Activated CD4-positive, alpha-beta T cell treated with anti-CD3 and anti-CD28 coated beads for 48 hours (primary cell): ENCODE results near the gene KCNIP1.

Experiments used
- DNase-seq: peaks from one replicate; pipeline ENCODE4 v3.0.0-alpha.2; 2020

KCNIP1 gene

GRCh38 chr5:170603578-170604565, 100.1 kb downstream of the KCNIP1 start:
- peak; percentile 78 for DNase-seq

GRCh38 chr5:170606941-170607340, 103.1 kb downstream of the KCNIP1 start:
- no peak for DNase-seq

- no peak for DNase-seq
Measured at GRCh38 chr5:170611449-170612090, 107.8 kb downstream of the KCNIP1 start.

GRCh38 chr5:170612256-170612678, 108.4 kb downstream of the KCNIP1 start:
- no peak for DNase-seq

GRCh38 chr5:170614065-170614490, 110.3 kb downstream of the KCNIP1 start:
- DNase-seq, result no peak

GRCh38 chr5:170614720-170615119, 110.9 kb downstream of the KCNIP1 start:
- peak; percentile 46 for DNase-seq

GRCh38 chr5:170617533-170618490, 114.0 kb downstream of the KCNIP1 start:
- DNase-seq, result no peak

GRCh38 chr5:170619869-170620268, 116.0 kb downstream of the KCNIP1 start:
- no peak for DNase-seq

GRCh38 chr5:170622933-170623332, 119.1 kb downstream of the KCNIP1 start:
- DNase-seq, result no peak

GRCh38 chr5:170623576-170624181, 119.9 kb downstream of the KCNIP1 start:
- DNase-seq, result peak; percentile 70

- DNase-seq, result no peak
Measured at GRCh38 chr5:170625221-170626165, 121.7 kb downstream of the KCNIP1 start.

- no peak for DNase-seq
Measured at GRCh38 chr5:170626507-170627150, 122.8 kb downstream of the KCNIP1 start.

- no peak for DNase-seq
Measured at GRCh38 chr5:170627271-170627670, 123.5 kb downstream of the KCNIP1 start.

- no peak for DNase-seq
Measured at GRCh38 chr5:170628028-170628427, 124.2 kb downstream of the KCNIP1 start.

- DNase-seq, result no peak
Measured at GRCh38 chr5:170628691-170629565, 125.1 kb downstream of the KCNIP1 start.

GRCh38 chr5:170629566-170630175, 125.9 kb downstream of the KCNIP1 start:
- DNase-seq, result no peak

- no peak for DNase-seq
Measured at GRCh38 chr5:170630226-170630625, 126.4 kb downstream of the KCNIP1 start.

- DNase-seq, result no peak
Measured at GRCh38 chr5:170630711-170631141, 126.9 kb downstream of the KCNIP1 start.
